Epithelial cell of esophagus (primary cell): ENCODE measurements around the gene LRRN2.

Source experiments
- DNase-seq: peaks from one replicate; pipeline ENCODE4 v3.0.0; 2010; ENCODE audit warnings: low read depth
- H3K4me3 ChIP-seq: 2 replicates; pipeline ENCODE4 v1.5.1; 2011; ENCODE audit warnings: mild to moderate bottlenecking, low read length, control low read depth
- CTCF ChIP-seq: IDR thresholded peaks from 2 replicates; pipeline ENCODE4 v1.5.1; 2011; ENCODE audit warnings: low read depth, mild to moderate bottlenecking, low read length, control low read depth, inconsistent platforms; ENCODE audit not compliant: insufficient read depth; ENCODE audit errors: missing control alignments

Gene LRRN2

GRCh38 chr1:204723131-204723787 is 37.7 kb upstream of the LRRN2 start:
- DNase-seq = no peak
- H3K4me3 ChIP-seq = no peak overlapping the region
- TF ChIP-seq CTCF = no peak

GRCh38 chr1:204721373-204722055 is 36.0 kb upstream of the LRRN2 start:
- TF ChIP-seq CTCF = no peak
- no peak overlapping the region for H3K4me3 ChIP-seq
- no peak for DNase-seq

GRCh38 chr1:204716660-204717059 is 31.1 kb upstream of the LRRN2 start:
- TF ChIP-seq CTCF = no peak
- H3K4me3 ChIP-seq = no peak overlapping the region
- DNase-seq = no peak

GRCh38 chr1:204714861-204715511 is 29.4 kb upstream of the LRRN2 start:
- H3K4me3 ChIP-seq = no peak overlapping the region
- no peak for TF ChIP-seq CTCF
- peak; percentile 29 for DNase-seq

- TF ChIP-seq CTCF = no peak
- DNase-seq = no peak
- H3K4me3 ChIP-seq = no peak overlapping the region
Measured at GRCh38 chr1:204714194-204714860, 28.8 kb upstream of the LRRN2 start.

- H3K4me3 ChIP-seq = no peak overlapping the region
- TF ChIP-seq CTCF = no peak
- no peak for DNase-seq
Measured at GRCh38 chr1:204713541-204713940, 28.0 kb upstream of the LRRN2 start.
